Activated CD8-positive, alpha-beta memory T cell treated with anti-CD3 and anti-CD28 coated beads for 48 hours (primary cell): ENCODE measurements around the gene ENDOD1.

Experiments used
- DNase-seq, 3 experiments: peaks; one replicate each; pipeline ENCODE4 v3.0.0-alpha.2; 2020; ENCODE audit warnings: low read depth in 2 of 3, low spot score in 2 of 3

Gene ENDOD1

DNA sequence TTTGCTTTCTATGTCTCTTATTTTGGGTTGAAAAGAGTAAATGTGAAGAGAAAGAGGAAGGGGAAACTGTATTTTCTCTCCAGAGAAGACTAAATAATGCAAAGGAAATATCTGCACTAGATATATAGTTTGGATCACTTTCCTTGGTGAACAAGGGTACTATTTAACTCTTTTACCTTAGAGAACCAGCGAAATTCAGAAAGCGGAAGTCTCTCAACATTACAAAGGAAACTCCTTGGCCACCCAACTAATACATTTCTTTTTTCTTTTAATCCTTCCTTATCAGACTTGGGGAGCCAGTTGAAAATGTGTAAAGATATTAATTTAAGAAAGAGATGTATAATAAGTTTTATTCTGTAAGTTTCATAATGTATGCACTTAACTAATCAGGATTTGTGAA lies 77.1 kb downstream of the ENDOD1 start:
- DNase-seq = no peak

DNA sequence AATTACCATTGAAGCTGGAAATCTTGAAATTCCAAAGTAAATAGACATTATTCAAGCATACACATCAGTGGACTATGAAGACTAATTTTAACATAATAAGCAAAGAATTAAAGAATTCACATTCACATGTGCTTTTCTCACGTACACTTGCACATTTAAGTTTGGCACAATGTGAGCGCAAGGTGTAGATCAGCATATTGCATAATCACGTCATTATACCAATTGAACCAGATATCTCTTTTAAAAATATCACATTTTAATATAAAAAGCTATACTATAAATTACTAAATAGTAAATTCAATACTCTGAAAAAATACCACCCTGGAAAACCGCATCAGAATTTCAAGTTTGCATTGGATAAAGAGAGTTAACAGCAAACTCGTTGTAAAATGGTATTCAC lies 80.6 kb downstream of the ENDOD1 start:
- DNase-seq = no peak

DNA sequence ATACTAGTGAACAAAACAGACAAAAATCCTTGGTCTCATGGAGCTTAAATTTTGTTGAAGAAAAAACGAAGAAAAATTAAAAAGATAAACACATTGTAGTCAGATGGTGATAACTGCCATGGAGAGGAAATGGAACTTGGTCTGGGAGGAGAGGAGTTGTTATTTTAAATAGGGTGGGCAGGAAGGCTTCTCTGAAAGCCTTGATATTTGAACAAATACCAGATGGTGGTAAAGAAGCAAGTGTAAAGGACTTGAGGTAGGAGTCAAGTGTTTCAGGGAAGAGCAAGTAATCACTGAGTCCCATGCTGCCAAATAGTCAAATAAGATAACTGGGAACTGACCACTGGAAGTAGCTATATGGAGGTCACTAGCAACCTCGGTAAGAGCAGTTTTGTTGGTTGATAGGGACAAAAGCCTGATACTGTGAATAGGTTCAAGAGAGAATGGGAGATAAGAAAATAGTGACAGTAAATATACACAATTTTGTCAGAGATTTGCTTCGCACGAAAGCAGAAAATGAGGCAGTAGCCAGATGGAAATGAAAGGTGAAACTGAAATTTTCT lies 86.3 kb downstream of the ENDOD1 start:
- no peak for DNase-seq
